Right atrium auricular region (tissue), 2 donors: ENCODE measurements around the gene SVIL. TPM values are rescaled to one million over a fixed set of nuclear protein-coding genes. Genes with fewer than 3 reads are reported as not detected.
"Not testable (repeated sequence)": the region's sequence is repeated elsewhere in the genome, so short reads cannot be mapped to it uniquely, and the experiment has no call there.

Source experiments
- DNase-seq: peaks from one replicate; pipeline ENCODE4 v3.0.0-alpha.2; 2019; ENCODE audit warnings: low spot score
- H3K27ac ChIP-seq, 2 donors: fragments of 200-600 bp; sonication (generic); 1 replicate in 1 of 2; 2 replicates in 1 of 2; pipeline ENCODE4 v1.5.1; 2016 to 2019
- H3K27me3 ChIP-seq, 2 donors: fragments of 200-600 bp; sonication (generic); one replicate each; pipeline versions ENCODE4 v1.5.1 to v1.6.0; 2017 to 2019
- H3K36me3 ChIP-seq: fragments of 200-600 bp; sonication (generic); one replicate; pipeline ENCODE4 v1.5.1; 2016
- H3K4me1 ChIP-seq, 2 donors: fragments of 200-600 bp; sonication (generic); one replicate each; pipeline versions ENCODE4 v1.5.1 to v1.6.0; 2017 to 2019
- H3K4me3 ChIP-seq, 2 donors: fragments of 200-600 bp; sonication (generic); 1 replicate in 1 of 2; 2 replicates in 1 of 2; pipeline ENCODE4 v1.5.1; 2017 to 2019; ENCODE audit warnings: mild to moderate bottlenecking in 1 of 2, moderate library complexity in 1 of 2
- H3K9me3 ChIP-seq, 2 donors: fragments of 200-600 bp; sonication (generic); one replicate each; pipeline ENCODE4 v1.5.1; 2019
- CTCF ChIP-seq, 2 donors: fragments of 200-600 bp; sonication (generic); IDR thresholded peaks; one replicate each; pipeline ENCODE4 v1.5.1; 2019; ENCODE audit warnings: antibody characterized with exemption in 2 of 2
- total RNA-seq, 2 donors: library from RNA; depleted of rRNA; stranded (reverse); fragments of >200 nt; gene quantifications; one replicate each; pipeline ENCODE4 v1.1.0, GENCODE V29; 2016

The SVIL gene
- total RNA-seq, 2 donors from 2014 or later, result 260 to 340 TPM

DNA sequence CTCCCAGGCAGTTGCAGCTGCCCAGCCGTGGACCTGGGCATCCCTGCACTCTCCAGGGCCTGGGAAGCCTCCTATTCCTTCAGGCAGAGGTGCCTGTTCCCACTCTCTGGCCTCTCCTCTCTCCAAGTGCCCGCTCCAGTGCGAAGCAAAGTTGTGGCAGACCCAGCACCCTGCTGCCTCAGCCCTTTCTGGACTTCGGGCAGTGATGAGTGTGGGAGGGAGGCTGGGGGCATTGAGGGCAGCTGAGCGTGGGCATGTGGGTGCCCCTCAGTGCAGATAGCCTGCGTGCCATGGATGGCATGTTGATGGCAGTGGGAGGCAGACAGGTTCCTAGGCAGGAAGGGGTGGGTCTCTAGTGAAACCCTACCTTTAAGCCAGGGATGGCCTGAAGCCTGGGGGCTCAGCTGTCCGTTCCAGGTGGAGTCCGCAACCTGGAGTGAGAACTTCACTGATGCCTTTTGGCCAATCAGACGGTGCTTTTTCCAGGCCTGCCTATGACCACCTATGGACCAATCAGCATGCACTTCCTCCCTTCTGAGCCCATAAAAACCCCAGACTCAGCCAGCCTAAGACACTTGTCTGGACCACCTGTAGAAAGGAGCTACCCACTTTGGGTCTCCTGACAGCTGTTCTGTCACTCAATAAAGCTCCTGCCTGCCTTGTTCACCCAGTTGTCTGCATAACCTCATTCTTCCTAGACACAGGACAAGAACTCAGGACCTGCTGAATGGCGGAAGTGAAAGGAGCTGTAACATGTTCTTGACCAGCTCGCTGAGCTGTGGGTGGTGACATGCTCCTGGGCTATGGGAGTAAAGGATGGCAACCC is 26.1 kb downstream of the SVIL start:
- no peaks in the 10 kb centered on the region for H3K27me3 ChIP-seq
- DNase-seq, result peak; percentile 55
- peaks cover 4% of the 10 kb centered on the region for H3K36me3 ChIP-seq
- H3K4me1 ChIP-seq, result peaks cover 0 to 56% of the 10 kb centered on the region in 2 donors
- peak overlapping the region; percentile 63 to 76 for H3K27ac ChIP-seq
- no peaks in the 10 kb centered on the region for H3K9me3 ChIP-seq
- TF ChIP-seq CTCF (IDR thresholded peaks at IDR 0.05), result no peak
- H3K4me3 ChIP-seq, result no peak overlapping the region

DNA sequence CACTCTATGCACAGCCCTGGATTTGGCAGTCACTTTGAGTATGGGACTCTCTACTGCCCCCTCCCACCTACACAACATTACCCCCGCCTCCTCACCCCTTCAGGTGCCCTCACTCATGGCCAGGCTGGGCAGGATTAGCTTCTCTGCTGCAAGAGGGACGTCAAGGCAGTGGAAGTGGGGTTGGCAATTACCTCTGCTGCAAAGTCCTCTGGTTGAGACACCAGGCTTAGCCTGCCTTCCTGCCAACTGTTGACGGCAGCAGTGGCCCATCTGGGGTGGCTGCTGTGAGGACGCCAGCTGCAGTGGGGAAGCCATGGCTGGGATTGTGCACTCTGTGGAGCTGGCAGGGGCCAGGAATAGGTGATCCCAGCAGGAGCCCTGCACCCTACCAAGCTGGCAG is 26.7 kb downstream of the SVIL start:
- Histone ChIP-seq H3K9me3 (no peaks in the 10 kb centered on the region), H3K4me3 (no peak overlapping the region), H3K36me3 (peaks cover 4% of the 10 kb centered on the region), H3K27ac (peak overlapping the region; percentile 63 to 76), H3K4me1 (peaks cover 0 to 62% of the 10 kb centered on the region in 2 donors), H3K27me3 (no peaks in the 10 kb centered on the region)
- DNase-seq, result peak; percentile 57
- TF ChIP-seq CTCF (IDR thresholded peaks at IDR 0.05), result no peak

- DNase-seq, result no peak
- H3K4me1 ChIP-seq, result peaks cover 0 to 65% of the 10 kb centered on the region in 2 donors
- H3K4me3 ChIP-seq, result no peak overlapping the region
- H3K27me3 ChIP-seq, result no peaks in the 10 kb centered on the region
- H3K36me3 ChIP-seq, result peaks cover 6% of the 10 kb centered on the region
- no peak for TF ChIP-seq CTCF (IDR thresholded peaks at IDR 0.05)
- H3K27ac ChIP-seq, result peak overlapping the region; percentile 63 to 76
- no peaks in the 10 kb centered on the region for H3K9me3 ChIP-seq
These were observed 27.2 kb downstream of the SVIL start for GRCh38 chr10:29607576-29607975.

DNA sequence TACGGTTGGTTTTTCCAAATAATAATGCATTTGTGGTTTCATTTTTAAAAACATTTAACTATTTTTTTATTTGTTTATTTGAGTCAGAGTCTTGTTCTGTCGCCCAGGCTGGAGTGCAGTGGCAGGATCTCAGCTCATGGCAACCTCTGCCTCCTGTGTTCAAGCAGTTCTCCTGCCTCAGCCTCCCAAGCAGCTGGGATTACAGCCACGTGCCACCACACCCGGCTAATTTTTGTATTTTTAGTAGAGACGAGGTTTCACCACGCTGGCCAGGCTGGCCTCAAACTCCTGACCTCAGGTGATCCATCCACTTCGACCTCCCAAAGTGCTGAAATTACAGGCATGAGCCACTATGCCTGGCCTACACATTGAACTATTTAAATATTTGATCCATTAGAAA is 28.1 kb downstream of the SVIL start:
- H3K36me3 ChIP-seq, H3K4me3 ChIP-seq, H3K9me3 ChIP-seq, H3K27ac ChIP-seq, H3K27me3 ChIP-seq, DNase-seq: not testable (repeated sequence)
- H3K4me1 ChIP-seq, result peaks cover 0 to 56% of the 10 kb centered on the region in 2 donors

- DNase-seq, result peak; percentile 52
- H3K4me3 ChIP-seq, result no peak overlapping the region
- no peak overlapping the region for H3K27ac ChIP-seq
- H3K27me3 ChIP-seq, result no peaks in the 10 kb centered on the region
- peaks cover 0 to 45% of the 10 kb centered on the region in 2 donors for H3K4me1 ChIP-seq
- TF ChIP-seq CTCF (IDR thresholded peaks at IDR 0.05), result no peak
- no peaks in the 10 kb centered on the region for H3K9me3 ChIP-seq
- H3K36me3 ChIP-seq, result peaks cover 8% of the 10 kb centered on the region
These were observed 30.4 kb downstream of the SVIL start for GRCh38 chr10:29604291-29604825.

- H3K27me3 ChIP-seq, result no peaks in the 10 kb centered on the region
- H3K36me3 ChIP-seq, result peaks cover 8% of the 10 kb centered on the region
- no peak overlapping the region for H3K4me3 ChIP-seq
- no peaks in the 10 kb centered on the region for H3K9me3 ChIP-seq
- peak; percentile 21 for DNase-seq
- peaks cover 0 to 45% of the 10 kb centered on the region in 2 donors for H3K4me1 ChIP-seq
- no peak for TF ChIP-seq CTCF (IDR thresholded peaks at IDR 0.05)
- H3K27ac ChIP-seq, result no peak overlapping the region
These were observed 31.4 kb downstream of the SVIL start for GRCh38 chr10:29603223-29603896.
